ENCODE measurements around the gene NEUROG1.

The NEUROG1 gene

DNA sequence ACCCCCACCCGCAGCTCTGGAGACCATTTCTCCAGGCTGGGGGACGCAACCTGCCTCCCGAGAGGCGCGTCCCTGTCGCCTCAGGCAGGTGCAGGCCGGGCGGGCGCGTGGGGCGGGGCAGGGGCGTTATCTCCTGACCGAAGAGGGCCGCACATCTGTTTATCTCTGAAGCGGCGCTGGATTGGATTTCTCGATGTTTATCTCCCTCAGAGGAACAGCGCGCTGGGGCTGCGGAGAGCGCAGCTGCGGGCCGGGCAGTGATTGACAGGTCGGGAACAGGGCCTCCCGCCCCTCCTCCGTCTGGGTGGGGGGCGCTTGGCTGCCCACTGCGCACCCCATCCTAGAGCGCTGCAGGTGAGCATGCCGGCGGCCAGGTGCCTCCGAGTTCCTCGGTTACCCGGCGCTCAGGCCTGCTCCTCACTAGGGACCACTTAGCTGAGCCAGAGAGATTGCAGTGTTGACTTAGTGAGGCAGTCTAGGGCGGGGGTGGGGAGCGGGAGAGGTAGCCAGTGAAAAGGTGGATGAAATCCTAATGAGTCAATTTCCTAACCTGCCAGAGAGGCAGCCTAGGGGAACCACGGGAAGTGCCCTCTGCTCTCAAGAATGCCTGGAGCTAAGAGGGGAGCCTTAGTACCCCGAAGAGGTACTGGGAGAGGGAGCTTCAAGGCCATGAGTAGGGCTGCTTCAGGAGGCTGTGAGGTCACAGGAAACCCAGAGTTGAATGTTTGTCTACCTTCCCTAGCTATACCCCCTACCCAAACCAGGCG, 44.0 kb downstream of the NEUROG1 start:
- DNase-seq = no peak

DNA sequence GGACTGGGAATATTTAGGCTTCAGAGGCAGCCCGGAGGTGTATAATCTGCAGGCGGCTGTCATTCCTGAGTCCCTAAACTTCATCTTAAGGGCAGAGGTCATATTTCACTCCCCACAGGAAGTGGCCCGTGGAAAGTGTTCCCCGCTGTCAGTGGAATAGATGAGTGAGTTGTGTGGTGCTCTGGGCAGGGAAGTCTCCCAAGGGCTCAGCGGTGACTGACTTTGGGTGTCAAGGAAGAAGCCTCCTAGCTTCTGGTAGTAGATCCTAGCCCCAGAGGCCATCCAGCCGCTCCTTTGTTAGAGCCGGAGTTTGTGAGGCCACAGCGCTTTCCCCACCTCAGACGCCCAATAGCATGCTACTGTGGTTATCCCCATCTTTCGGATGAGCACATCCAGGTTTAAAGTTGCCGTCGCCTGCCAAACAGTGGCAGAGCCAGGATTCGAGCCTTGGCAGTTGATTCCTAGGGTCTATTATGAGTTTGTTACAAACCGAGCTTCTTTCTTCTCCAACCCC, 44.7 kb downstream of the NEUROG1 start:
- no peak for DNase-seq

- no peak for DNase-seq
These were observed 45.3 kb downstream of the NEUROG1 start for GRCh38 chr5:135490245-135491037.

DNA sequence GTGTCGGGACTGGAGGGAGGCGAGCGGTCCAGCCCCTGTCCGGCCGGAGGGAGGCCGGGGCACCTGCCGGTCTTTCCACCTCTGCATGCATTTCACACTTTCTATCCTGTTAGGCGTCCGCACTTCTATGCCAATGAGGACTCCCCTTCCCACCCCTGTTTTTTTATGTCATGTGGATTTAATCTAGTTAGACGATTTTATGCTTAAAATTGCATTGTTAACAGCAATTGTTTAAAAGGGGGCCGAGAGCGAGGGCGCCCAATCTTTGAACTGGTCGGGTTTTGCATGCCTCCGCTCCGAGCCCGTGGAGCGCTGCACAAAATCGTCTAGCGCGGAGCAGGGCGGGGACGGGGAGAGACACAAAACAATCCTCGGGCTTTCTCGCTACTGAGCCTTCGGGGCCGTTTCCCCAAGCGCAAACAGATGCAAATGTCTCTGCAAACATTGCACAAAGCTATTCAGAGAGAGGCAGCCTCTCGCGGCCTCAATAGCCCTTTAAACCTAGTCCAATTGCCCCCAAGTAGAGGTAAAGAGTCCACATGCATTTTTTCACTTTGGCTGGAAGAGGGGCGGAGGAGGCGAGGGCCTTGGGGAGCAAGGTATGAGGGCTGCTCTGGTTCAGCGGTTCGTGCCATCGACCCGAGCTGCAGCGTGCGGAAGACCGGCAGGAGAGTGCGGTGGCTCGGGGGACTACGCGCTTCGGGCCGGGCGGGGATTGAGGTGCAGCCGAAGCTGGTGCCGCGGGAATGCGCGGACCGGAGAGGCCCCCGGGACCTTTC, 46.1 kb downstream of the NEUROG1 start:
- DNase-seq = no peak

DNA sequence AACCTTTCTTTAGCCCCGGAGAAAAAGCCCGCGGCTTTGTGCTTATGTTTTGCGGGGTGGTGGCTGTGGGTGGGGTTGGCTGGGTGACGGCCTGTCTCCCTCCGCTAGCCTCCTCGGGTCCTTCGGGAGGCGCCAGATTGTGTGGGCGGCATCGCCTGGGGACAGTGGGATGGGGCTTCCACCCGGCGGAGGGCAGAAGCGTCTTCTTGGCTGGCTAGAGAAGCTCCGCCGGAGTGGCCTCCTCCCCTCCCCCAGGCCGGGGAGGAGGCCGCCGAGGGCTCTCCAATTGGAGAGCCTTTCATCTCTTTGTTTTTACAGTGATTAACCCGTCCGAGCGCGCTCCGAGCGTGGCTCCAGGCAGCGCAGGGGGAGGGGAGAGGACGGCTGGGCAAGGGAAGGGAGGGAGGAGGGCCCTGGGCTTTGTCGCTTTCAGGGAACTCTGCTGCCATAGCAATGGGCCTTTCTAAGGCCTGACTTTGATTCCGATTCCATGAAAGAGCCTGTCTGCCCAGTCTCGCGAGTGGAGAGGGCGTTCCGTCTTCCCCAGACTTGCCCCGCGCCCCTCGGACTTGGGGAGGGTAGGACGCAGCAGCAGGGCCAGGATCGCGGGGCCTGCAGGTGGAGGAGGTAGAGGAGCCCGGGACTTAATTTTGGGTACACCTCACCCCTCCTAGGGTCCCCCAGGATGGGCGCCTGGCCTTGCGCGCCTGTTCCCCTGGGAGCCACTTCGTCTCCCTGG, 46.9 kb downstream of the NEUROG1 start:
- peak; percentile 88 to 97 for DNase-seq

DNA sequence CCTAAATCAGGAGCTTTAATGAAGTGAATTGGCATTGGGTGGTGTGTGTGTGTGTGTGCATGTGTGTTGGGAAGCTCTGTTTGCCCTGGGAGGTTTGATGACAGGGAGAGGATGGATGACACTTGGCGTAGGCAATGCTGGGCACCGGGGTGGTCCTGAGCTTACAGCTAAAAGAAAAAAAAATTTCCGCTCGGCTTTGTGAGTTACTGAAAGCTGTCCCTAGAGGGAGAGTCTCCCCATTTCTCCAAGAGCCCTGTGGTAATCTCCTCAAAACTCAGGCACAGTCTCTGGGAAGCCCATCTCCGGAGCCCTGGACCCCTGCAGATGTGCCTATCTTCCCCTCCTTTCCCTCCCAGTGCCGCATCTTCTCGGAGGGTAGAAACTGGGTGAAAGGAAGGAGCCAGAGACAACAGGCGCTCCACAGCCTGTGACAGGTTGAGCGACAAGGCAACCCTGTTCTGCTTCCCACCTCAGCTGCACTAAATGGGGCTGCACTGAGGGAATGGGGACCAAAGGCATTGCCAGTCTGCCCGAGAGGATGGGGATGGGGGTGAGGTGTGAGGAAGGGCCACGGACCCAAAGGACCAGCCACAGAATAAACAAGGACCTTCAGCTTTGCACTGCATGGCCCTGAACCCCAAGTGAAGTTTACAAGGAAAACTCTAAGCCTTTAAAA, 47.8 kb downstream of the NEUROG1 start:
- DNase-seq = peak; percentile 25 to 32

DNA sequence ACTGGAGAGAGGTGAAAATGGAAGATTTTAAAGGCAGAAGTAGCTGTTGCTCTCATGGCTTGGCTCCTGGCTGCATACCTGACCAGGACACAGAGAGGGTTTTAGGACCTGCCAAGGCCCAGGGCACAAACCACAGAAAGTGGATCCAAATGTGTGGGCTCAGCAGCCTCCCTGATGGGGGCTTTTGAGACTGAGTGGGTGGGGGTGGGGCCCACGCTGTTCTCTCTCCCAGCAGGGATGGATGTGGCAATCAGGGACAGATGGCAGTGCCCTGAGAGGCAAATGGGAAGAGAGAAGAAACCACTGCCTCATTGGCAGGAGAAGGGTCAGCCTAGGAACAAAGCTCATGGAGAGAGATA, 48.7 kb downstream of the NEUROG1 start:
- peak; percentile 53 to 80 for DNase-seq

- DNase-seq = no peak
These were observed 49.4 kb downstream of the NEUROG1 start for GRCh38 chr5:135486131-135487036.

- peak; percentile 92 to 96 for DNase-seq
These were observed 51.1 kb downstream of the NEUROG1 start for GRCh38 chr5:135484674-135485086.

Measured in NCI-H524 (cell line).